ENCODE results near the gene LINGO1. TPM values are rescaled to one million over a fixed set of nuclear protein-coding genes. Genes with fewer than 3 reads are reported as not detected.

LINGO1 gene
- total and polyA plus RNA-seq, 4 donors, result 0.50 to 1.6 (median 0.75) TPM; not detected in 1

- TF ChIP-seq EGR1 (IDR thresholded peaks at IDR 0.05; ENCODE audit: low read depth in 2 of 2), result no peak
- no peak for TF ChIP-seq FOXA1 (IDR thresholded peaks at IDR 0.05)
- no peak for TF ChIP-seq MAX (IDR thresholded peaks at IDR 0.05)
Measured at GRCh38 chr15:77673866-77674265, 41.2 kb upstream of the LINGO1 start (continued).

GRCh38 chr15:77672135-77672534, 39.4 kb upstream of the LINGO1 start:
- no peak for DNase-seq (ENCODE audit: low spot score)
- TF ChIP-seq JUND (IDR thresholded peaks at IDR 0.05) (no peak), ATF3 (IDR thresholded peaks at IDR 0.05) (no peak), SP1 (IDR thresholded peaks at IDR 0.05) (no peak), HNF4A (conservative IDR thresholded peaks at IDR 0.05) (no peak), MAX (IDR thresholded peaks at IDR 0.05) (no peak), REST (IDR thresholded peaks at IDR 0.05) (no peak), FOXA1 (IDR thresholded peaks at IDR 0.05) (no peak), GABPA (IDR thresholded peaks at IDR 0.05 in 1 of 2, conservative IDR thresholded peaks at IDR 0.05 in 1 of 2) (no peak), RAD21 (IDR thresholded peaks at IDR 0.05) (no peak), HNF4G (IDR thresholded peaks at IDR 0.05) (no peak), TAF1 (conservative IDR thresholded peaks at IDR 0.05) (no peak), FOXA2 (IDR thresholded peaks at IDR 0.05) (no peak), YY1 (IDR thresholded peaks at IDR 0.05) (no peak), EGR1 (IDR thresholded peaks at IDR 0.05; ENCODE audit: low read depth in 2 of 2) (no peak), RXRA (IDR thresholded peaks at IDR 0.05) (no peak), NR2F2 (IDR thresholded peaks at IDR 0.05) (no peak), ZBTB33 (IDR thresholded peaks at IDR 0.05) (no peak), CTCF (IDR thresholded peaks at IDR 0.05; ENCODE audit: low read depth, low read length, missing input control) (no peak)
- no peak overlapping the region for H3K4me3 ChIP-seq (ENCODE audit: low read depth in 1 of 3, low read length in 3 of 3)
- no peak overlapping the region for H3K9ac ChIP-seq (ENCODE audit: low read depth in 1 of 2, low read length in 2 of 2)
- no peak overlapping the region for H3K27ac ChIP-seq (ENCODE audit: low read depth in 1 of 2, low read length in 2 of 2)
- peaks cover 0 to 10% (median under 1%) of the 10 kb centered on the region in 4 donors for H3K27me3 ChIP-seq (ENCODE audit: control insufficient read depth in 4 of 4, insufficient read depth in 4 of 4, low read length in 3 of 4)
- 39% methylated on average over 7 of the region's 7 CpGs for WGBS
- H3K9me3 ChIP-seq (ENCODE audit: control insufficient read depth in 4 of 4, low read length in 3 of 4), result no peaks in the 10 kb centered on the region
- H3K4me1 ChIP-seq (ENCODE audit: control insufficient read depth in 4 of 4, insufficient read depth in 4 of 4, low read length in 3 of 4), result no peaks in the 10 kb centered on the region
- no peaks in the 10 kb centered on the region for H3K36me3 ChIP-seq (ENCODE audit: control insufficient read depth in 4 of 4, insufficient read depth in 3 of 4, low read depth in 1 of 4, low read length in 3 of 4)

All from liver (tissue), 9 donors.